IPS DF 4.7 (cell line): ENCODE results near the gene CFAP157.
A peak's percentile ranks its signal among the peaks of the same experiment; 100 is the strongest.

Experiments
- DNase-seq: peaks from one replicate; pipeline ENCODE4 v3.0.0-alpha.2; 2013; ENCODE audit warnings: low spot score; ENCODE audit errors: extremely low read depth

Gene CFAP157

GRCh38 chr9:127692071-127692470 lies 14.7 kb upstream of the CFAP157 start:
- no peak for DNase-seq

GRCh38 chr9:127693143-127693542 lies 13.6 kb upstream of the CFAP157 start:
- no peak for DNase-seq

- no peak for DNase-seq
Observed at GRCh38 chr9:127693697-127694096, 13.1 kb upstream of the CFAP157 start.

GRCh38 chr9:127694890-127695720 lies 11.7 kb upstream of the CFAP157 start:
- DNase-seq = no peak

GRCh38 chr9:127697575-127697974 lies 9.2 kb upstream of the CFAP157 start:
- no peak for DNase-seq

- no peak for DNase-seq
Observed at GRCh38 chr9:127698386-127698785, 8.4 kb upstream of the CFAP157 start.

- peak; percentile 72 for DNase-seq
Observed at GRCh38 chr9:127698985-127699670, 7.7 kb upstream of the CFAP157 start.

GRCh38 chr9:127700140-127700539 lies 6.6 kb upstream of the CFAP157 start:
- DNase-seq = no peak

- DNase-seq = no peak
Observed at GRCh38 chr9:127700594-127701255, 6.1 kb upstream of the CFAP157 start.

GRCh38 chr9:127703289-127703946 lies 3.4 kb upstream of the CFAP157 start:
- DNase-seq = no peak

GRCh38 chr9:127705577-127706379 lies 1.0 kb upstream of the CFAP157 start:
- no peak for DNase-seq

GRCh38 chr9:127707766-127708165 lies 978 bp downstream of the CFAP157 start:
- DNase-seq = no peak

- no peak for DNase-seq
Observed at GRCh38 chr9:127708952-127709587, 2.3 kb downstream of the CFAP157 start.

- no peak for DNase-seq
Observed at GRCh38 chr9:127710204-127710783, 3.5 kb downstream of the CFAP157 start.

- DNase-seq = no peak
Observed at GRCh38 chr9:127711226-127711701, 4.5 kb downstream of the CFAP157 start.

GRCh38 chr9:127711831-127712274 lies 5.1 kb downstream of the CFAP157 start:
- no peak for DNase-seq

- DNase-seq = no peak
Observed at GRCh38 chr9:127712371-127712770, 5.6 kb downstream of the CFAP157 start.

- DNase-seq = no peak
Observed at GRCh38 chr9:127712867-127713266, 6.1 kb downstream of the CFAP157 start.

GRCh38 chr9:127714020-127714750 lies 7.4 kb downstream of the CFAP157 start:
- no peak for DNase-seq
